Bronchial epithelial cell (primary cell): ENCODE data around the gene R3HDM2. TPM values are rescaled to one million over a fixed set of nuclear protein-coding genes. Genes with fewer than 3 reads are reported as not detected.

Experiments
- DNase-seq: peaks from one replicate; pipeline ENCODE4 v3.0.0-alpha.2; 2010; ENCODE audit warnings: low read depth
- FAIRE-seq: peaks from 2 replicates; lab custom pipeline; 2011; peaks lifted over from hg19 to GRCh38; lab: Jason Lieb, UNC
- H3K27me3 ChIP-seq: 2 replicates; pipeline ENCODE4 v1.5.1; 2011; ENCODE audit warnings: low read length; ENCODE audit not compliant: control insufficient read depth, insufficient read depth
- H3K36me3 ChIP-seq: 2 replicates; pipeline ENCODE4 v1.5.1; 2011; ENCODE audit warnings: low read length; ENCODE audit not compliant: control insufficient read depth, insufficient read depth
- H3K4me3 ChIP-seq: 2 replicates; pipeline ENCODE4 v1.5.1; 2011; ENCODE audit warnings: mild to moderate bottlenecking, low read depth, low read length, control low read depth
- total RNA-seq: library from RNA; depleted of rRNA; stranded (reverse); fragments of >200 nt; gene quantifications from 2 replicates; pipeline ENCODE4 v1.2.1, GENCODE V29; 2014
- TF ChIP-seq, protein P1 (sequence below): IDR thresholded peaks from 2 replicates; pipeline ENCODE4 v1.5.1; 2011; ENCODE audit warnings: mild to moderate bottlenecking, moderate library complexity, low read length, control low read depth, inconsistent platforms; ENCODE audit not compliant: insufficient read depth, severe bottlenecking

R3HDM2 gene
- total RNA-seq, 1 donor from 2014 or later, result 5.5 TPM

DNA sequence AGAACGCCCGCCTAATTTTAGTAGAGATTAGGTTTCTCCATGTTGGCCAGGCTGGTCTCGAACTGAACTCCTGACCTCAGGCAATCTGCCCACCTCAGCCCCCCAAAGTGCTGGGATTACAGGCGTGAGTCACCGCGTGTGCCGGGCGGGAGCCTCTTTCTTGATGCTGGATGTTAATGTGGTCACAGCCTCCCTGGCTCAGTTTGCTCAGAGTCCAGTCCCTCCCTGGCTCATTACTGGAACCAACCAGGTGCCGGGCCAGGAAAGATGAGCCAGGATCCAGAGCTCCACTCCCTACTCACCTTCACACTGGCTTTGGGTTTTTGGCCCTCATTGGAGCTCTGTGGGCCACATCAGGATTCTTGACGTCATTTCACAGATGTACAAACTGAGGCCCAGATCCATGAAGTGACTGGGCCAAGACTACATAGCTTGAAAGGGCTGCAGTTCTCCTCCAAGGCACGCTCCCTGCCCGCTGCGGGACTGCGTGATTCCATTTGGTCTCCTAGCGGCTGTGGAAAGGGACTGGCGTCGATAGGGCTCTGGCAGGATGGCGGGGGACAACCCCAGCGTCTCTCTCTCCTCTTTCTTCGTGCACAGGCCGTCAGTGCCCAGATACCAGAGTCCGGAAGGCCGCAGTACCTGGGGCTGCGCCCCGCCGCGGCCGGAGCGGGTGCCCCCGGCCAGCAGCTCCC is 206.4 kb downstream of the R3HDM2 start:
- no peak overlapping the region for H3K4me3 ChIP-seq
- peaks cover 45% of the 10 kb centered on the region for H3K27me3 ChIP-seq

DNA sequence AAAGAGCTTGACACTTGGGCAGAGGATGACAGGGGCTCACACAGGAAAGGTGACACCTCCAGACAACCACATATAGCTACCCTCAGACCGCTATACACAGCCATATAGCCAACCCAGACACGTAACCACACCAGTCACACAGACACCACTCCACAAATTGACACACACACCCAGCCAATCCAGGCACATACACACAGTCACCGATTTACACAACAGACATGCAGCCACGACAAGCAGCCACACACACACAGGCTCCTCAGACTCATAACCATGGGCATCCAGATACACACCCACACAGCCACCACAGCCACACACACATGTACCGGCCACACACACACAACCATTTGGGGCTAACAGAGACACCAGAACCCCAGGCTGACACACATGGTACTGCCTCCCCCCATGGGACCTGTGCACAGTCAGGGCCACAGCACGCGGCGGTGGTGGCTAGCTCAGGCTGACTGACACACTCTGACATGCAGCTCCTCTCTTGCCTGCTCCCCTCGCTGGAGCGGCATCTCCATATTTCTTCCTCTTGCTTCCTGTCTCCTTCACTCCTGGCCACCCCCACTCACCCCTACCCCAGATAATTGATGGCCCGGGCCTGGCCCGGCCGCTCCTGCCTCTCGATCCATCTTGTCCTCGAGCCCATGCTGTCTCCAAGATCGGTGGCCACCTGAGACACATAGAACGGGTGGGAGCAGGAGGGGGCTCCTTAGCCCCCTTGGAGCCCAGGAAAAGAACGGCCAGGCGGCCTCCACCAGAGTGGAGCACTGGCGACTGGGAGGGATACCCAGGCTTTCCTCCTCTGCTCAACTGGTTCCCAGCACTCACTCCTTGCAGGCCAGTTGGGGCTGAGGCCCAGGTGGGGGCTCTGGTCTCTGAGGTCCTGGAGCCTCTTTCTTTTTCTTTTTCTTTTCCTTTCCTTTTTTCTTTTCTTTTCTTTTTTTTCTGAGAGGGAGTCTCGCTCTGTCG is 207.4 kb downstream of the R3HDM2 start:
- peak; percentile 79 for FAIRE-seq
- TF ChIP-seq, protein P1, sequence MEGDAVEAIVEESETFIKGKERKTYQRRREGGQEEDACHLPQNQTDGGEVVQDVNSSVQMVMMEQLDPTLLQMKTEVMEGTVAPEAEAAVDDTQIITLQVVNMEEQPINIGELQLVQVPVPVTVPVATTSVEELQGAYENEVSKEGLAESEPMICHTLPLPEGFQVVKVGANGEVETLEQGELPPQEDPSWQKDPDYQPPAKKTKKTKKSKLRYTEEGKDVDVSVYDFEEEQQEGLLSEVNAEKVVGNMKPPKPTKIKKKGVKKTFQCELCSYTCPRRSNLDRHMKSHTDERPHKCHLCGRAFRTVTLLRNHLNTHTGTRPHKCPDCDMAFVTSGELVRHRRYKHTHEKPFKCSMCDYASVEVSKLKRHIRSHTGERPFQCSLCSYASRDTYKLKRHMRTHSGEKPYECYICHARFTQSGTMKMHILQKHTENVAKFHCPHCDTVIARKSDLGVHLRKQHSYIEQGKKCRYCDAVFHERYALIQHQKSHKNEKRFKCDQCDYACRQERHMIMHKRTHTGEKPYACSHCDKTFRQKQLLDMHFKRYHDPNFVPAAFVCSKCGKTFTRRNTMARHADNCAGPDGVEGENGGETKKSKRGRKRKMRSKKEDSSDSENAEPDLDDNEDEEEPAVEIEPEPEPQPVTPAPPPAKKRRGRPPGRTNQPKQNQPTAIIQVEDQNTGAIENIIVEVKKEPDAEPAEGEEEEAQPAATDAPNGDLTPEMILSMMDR, result no peak
- no peak for DNase-seq
- H3K4me3 ChIP-seq, result no peak overlapping the region
- H3K36me3 ChIP-seq, result no peaks in the 10 kb centered on the region
- peaks cover 51% of the 10 kb centered on the region for H3K27me3 ChIP-seq

More for the DNA sequence above, 206.4 kb downstream of the R3HDM2 start:
- FAIRE-seq (no peak), DNase-seq (no peak)
- TF ChIP-seq, protein P1, result no peak
- H3K36me3 ChIP-seq, result no peaks in the 10 kb centered on the region

DNA sequence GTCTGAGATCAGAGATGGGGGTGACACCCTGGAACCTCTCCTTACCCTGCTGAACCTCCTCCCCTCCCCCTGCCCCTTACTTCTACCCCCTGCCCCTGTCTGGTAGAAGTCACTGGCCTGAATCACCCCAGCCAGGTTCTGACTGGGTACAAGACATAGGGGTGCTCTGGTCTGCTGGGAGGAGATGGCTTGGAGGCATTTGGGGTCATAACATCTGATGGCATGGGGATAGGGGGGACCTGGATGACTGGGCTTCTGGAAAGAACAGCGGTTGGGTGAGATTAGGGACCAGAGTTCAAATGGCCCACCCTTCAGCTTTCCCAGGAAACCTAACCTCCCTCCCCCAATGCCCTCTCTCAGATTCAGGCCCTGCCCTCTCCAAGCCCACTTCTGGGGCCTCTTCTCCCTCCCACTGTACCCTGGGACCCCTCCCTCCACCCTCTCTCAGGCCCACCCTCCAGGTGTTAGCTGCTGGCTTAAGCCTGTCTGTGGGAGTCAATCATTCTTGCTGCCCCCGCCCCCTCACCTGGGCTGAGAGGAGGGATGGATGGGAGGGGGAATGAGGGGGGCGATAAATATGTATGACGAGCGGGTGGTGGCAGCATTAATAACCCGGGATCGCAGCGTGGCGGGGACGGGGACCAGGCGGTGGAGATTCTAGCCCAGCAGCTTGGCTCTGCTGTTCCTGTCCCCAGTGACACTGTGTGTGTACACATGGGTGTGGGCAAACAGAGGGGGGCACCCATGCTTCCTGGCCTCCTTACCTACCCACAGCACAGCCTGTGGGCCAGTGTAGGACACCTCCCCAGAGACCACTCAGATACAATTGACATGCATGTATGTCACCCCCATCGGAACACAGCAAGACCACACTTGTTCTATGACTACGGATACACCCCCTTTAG is 208.3 kb downstream of the R3HDM2 start:
- Histone ChIP-seq H3K4me3 (no peak overlapping the region), H3K27me3 (peaks cover 57% of the 10 kb centered on the region), H3K36me3 (no peaks in the 10 kb centered on the region)
- DNase-seq (no peak), FAIRE-seq (no peak)
- TF ChIP-seq, protein P1, result no peak

DNA sequence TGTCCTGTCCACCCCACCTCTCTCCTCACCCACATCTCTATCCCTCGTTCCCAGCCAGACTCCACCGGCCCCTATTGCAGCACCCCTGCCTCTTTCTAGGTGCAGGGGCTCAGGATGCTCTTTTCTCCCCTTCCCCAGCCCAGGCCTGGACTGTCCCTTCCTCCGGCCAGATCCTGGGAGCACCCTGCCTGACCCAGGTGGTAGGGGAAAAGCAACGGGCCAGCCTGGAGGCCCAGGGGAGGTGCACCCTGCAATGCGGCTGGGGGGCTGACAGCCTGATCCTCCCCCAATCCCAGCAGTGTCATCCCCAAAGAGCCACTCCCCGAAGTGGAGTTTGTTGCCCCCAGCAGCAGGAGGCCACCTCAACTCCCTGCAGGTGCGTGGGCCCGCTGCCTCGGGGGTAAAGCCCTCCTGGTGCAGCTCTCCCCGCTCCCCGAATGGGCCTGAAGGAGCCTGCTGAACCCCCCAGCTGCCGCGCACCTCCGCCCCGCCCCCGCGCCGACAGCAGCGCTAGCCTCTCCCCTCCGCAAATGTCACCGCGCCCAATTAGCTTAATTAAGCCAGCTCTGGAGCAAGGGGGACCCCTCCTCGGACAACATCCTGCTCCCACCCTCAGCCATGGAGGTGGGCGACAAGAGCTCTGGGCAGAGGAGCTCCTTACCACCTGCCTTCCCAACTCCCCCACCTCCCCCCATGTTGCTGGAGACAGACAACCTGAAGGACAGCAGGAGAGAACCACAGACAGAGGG is 209.5 kb downstream of the R3HDM2 start:
- no peak for FAIRE-seq
- DNase-seq, result no peak
- TF ChIP-seq, protein P1, result no peak
- H3K4me3 ChIP-seq, result no peak overlapping the region
- no peaks in the 10 kb centered on the region for H3K36me3 ChIP-seq
- H3K27me3 ChIP-seq, result peaks cover 58% of the 10 kb centered on the region

DNA sequence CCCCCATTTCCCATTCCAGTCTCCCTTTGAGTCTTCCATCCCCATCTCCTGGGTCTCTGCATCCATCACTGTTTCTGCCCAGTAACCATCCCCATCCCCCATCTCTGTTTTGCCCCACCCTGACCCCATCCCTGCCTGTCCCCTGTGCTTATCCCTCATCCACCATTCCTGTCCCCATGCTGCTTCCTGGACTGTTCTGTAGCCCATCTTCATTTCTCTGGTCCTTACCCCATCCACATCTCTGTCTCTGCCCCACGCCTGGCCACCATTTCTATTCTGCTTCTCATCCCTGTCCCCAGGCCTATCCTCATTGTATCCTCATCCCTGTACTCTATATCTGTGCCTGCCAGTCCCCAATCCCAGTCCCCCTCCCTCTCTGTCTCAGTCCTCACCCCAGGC is 210.1 kb downstream of the R3HDM2 start:
- Histone ChIP-seq H3K27me3 (peaks cover 57% of the 10 kb centered on the region), H3K4me3 (no peak overlapping the region), H3K36me3 (no peaks in the 10 kb centered on the region)
- FAIRE-seq (no peak), DNase-seq (no peak)
- TF ChIP-seq, protein P1, result no peak
